ENCODE results near the gene LRRC17. TPM values are rescaled to one million over a fixed set of nuclear protein-coding genes. Genes with fewer than 3 reads are reported as not detected.
"Not testable (repeated sequence)": the region's sequence is repeated elsewhere in the genome, so short reads cannot be mapped to it uniquely, and the experiment has no call there.

Gene LRRC17
- total RNA-seq, 1 experiment from 2014 or later = 0.39 TPM

GRCh38 chr7:102974366-102975236 is 61.8 kb downstream of the LRRC17 start:
- no peaks in the 10 kb centered on the region for H3K27me3 Mint-ChIP-seq (ENCODE audit: insufficient read depth, unreplicated experiment)
- no peak overlapping the region for H3K27ac Mint-ChIP-seq (ENCODE audit: unreplicated experiment)
- no peaks in the 10 kb centered on the region for H3K36me3 Mint-ChIP-seq (ENCODE audit: insufficient read depth, unreplicated experiment)
- H3K4me3 Mint-ChIP-seq (ENCODE audit: unreplicated experiment) = no peak overlapping the region
- H3K4me3 ChIP-seq (ENCODE audit: low read depth, low read length) = no peak overlapping the region
- no peaks in the 10 kb centered on the region for H3K9me3 ChIP-seq
- no TSS peak for BruUV-seq (replicated peaks)
- DNase-seq = no peak
- ChIA-PET CTCF (no interaction called here), POLR2A (no interaction called here)
- H3K27me3 ChIP-seq (replicated peaks; ENCODE audit: control insufficient read depth, insufficient read depth, low read length) = no peaks in the 10 kb centered on the region
- no peaks in the 10 kb centered on the region for H3K4me1 ChIP-seq
- intact Hi-C loops (cut with micrococcal nuclease; ENCODE audit: unreplicated experiment) = no loop called here
- H3K4me1 Mint-ChIP-seq (ENCODE audit: low read depth, unreplicated experiment) = no peaks in the 10 kb centered on the region
- no peaks in the 10 kb centered on the region for H3K36me3 ChIP-seq (ENCODE audit: control insufficient read depth, insufficient read depth, low read length)
- TF ChIP-seq CTCF (IDR thresholded peaks at IDR 0.05; ENCODE audit: insufficient read depth in 1 of 2, low read depth in 1 of 2, low read length in 1 of 2, severe bottlenecking in 1 of 2, unreplicated experiment in 1 of 2) = peak in 1 of 2 experiments; percentile 4
- no peaks in the 10 kb centered on the region for H3K9me3 Mint-ChIP-seq (ENCODE audit: unreplicated experiment)

DNA sequence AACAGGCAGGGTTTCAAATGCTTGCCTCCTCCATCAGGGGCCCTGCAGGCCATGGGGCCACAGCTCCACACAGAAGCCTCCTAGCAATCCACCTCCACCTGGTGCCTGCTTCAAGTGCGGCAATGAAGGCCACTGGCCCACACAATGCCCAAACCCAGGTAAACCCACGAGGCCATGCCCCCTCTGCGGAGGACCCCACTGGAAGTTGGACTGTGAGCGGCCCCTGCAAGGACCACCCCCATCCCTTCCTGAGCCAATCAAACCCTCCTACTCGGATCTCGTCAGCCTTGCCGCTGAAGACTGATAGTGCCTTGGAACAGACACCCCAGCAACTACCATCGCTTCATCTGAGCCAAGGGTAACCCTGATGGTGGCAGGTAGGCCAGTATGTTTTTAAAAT is 63.1 kb downstream of the LRRC17 start:
- CTCF ChIA-PET = no interaction called here
- H3K36me3 Mint-ChIP-seq (ENCODE audit: insufficient read depth, unreplicated experiment) = no peaks in the 10 kb centered on the region

DNA sequence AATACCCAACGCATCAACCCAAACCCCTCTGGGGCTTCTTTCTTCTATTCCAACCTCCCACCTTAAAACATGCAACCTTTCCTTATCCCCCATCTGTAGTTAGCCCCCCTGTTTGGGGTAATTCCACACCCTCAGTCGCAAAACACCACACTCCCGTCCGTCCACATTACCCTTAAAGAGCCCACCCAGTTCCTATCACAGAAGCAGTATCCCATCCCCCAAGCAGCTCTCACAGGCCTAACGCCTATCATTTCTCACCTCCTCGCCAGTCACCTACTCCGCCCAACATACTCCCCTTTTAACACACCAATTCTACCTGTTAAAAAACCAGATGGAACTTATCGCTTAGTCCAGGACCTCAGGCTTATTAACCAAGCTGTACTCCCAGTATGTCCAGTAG is 63.7 kb downstream of the LRRC17 start:
- no peaks in the 10 kb centered on the region for H3K4me1 ChIP-seq
- no peak overlapping the region for H3K27ac Mint-ChIP-seq (ENCODE audit: unreplicated experiment)
- H3K4me3 ChIP-seq (ENCODE audit: low read depth, low read length) = no peak overlapping the region
- intact Hi-C loops (cut with micrococcal nuclease; ENCODE audit: unreplicated experiment) = no loop called here
- TF ChIP-seq CTCF (IDR thresholded peaks at IDR 0.05; ENCODE audit: insufficient read depth in 1 of 2, low read depth in 1 of 2, low read length in 1 of 2, severe bottlenecking in 1 of 2, unreplicated experiment in 1 of 2) = no peak
- ChIA-PET POLR2A (no interaction called here), CTCF (no interaction called here)
- no peaks in the 10 kb centered on the region for H3K27me3 ChIP-seq (replicated peaks; ENCODE audit: control insufficient read depth, insufficient read depth, low read length)
- no peak for DNase-seq
- no peaks in the 10 kb centered on the region for H3K4me1 Mint-ChIP-seq (ENCODE audit: low read depth, unreplicated experiment)
- no peak overlapping the region for H3K4me3 Mint-ChIP-seq (ENCODE audit: unreplicated experiment)
- no peaks in the 10 kb centered on the region for H3K36me3 Mint-ChIP-seq (ENCODE audit: insufficient read depth, unreplicated experiment)
- H3K9me3 Mint-ChIP-seq (ENCODE audit: unreplicated experiment) = no peaks in the 10 kb centered on the region
- no peaks in the 10 kb centered on the region for H3K27me3 Mint-ChIP-seq (ENCODE audit: insufficient read depth, unreplicated experiment)
- no TSS peak for BruUV-seq (replicated peaks)
- no peaks in the 10 kb centered on the region for H3K9me3 ChIP-seq
- no peaks in the 10 kb centered on the region for H3K36me3 ChIP-seq (ENCODE audit: control insufficient read depth, insufficient read depth, low read length)

More for the DNA sequence above, 63.1 kb downstream of the LRRC17 start:
- BruUV-seq (replicated peaks) = no TSS peak
- H3K27ac Mint-ChIP-seq (ENCODE audit: unreplicated experiment) = no peak overlapping the region
- H3K4me3 Mint-ChIP-seq (ENCODE audit: unreplicated experiment) = no peak overlapping the region
- H3K27me3 Mint-ChIP-seq (ENCODE audit: insufficient read depth, unreplicated experiment) = no peaks in the 10 kb centered on the region
- Histone ChIP-seq H3K36me3 (ENCODE audit: control insufficient read depth, insufficient read depth, low read length) (no peaks in the 10 kb centered on the region), H3K9me3 (no peaks in the 10 kb centered on the region), H3K4me3 (ENCODE audit: low read depth, low read length) (no peak overlapping the region), H3K4me1 (no peaks in the 10 kb centered on the region), H3K27me3 (replicated peaks; ENCODE audit: control insufficient read depth, insufficient read depth, low read length) (no peaks in the 10 kb centered on the region)
- no peak for DNase-seq
- no peaks in the 10 kb centered on the region for H3K9me3 Mint-ChIP-seq (ENCODE audit: unreplicated experiment)
- H3K4me1 Mint-ChIP-seq (ENCODE audit: low read depth, unreplicated experiment) = no peaks in the 10 kb centered on the region
- POLR2A ChIA-PET = no interaction called here
- intact Hi-C loops (cut with micrococcal nuclease; ENCODE audit: unreplicated experiment) = no loop called here
- TF ChIP-seq CTCF (IDR thresholded peaks at IDR 0.05; ENCODE audit: insufficient read depth in 1 of 2, low read depth in 1 of 2, low read length in 1 of 2, severe bottlenecking in 1 of 2, unreplicated experiment in 1 of 2) = no peak

DNA sequence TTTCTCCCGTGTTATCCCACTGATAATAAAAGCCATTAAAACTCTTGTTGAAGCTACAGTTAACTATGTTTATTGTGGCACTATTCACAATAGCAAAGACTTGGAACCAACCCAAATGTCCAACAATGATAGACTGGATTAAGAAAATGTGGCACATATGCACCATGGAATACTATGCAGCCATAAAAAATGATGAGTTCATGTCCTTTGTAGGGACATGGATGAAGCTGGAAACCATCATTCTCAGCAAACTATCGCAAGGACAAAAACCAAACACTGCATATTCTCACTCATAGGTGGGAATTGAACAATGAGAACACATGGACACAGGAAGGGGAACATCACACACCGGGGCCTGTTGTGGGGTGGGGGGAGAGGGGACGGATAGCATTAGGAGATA is 64.8 kb downstream of the LRRC17 start:
- DNase-seq; H3K4me1 ChIP-seq; H3K4me3 Mint-ChIP-seq (ENCODE audit: unreplicated experiment); H3K27me3 ChIP-seq (replicated peaks; ENCODE audit: control insufficient read depth, insufficient read depth, low read length); H3K36me3 Mint-ChIP-seq (ENCODE audit: insufficient read depth, unreplicated experiment); H3K9me3 Mint-ChIP-seq (ENCODE audit: unreplicated experiment); H3K36me3 ChIP-seq (ENCODE audit: control insufficient read depth, insufficient read depth, low read length); H3K4me3 ChIP-seq (ENCODE audit: low read depth, low read length); H3K27me3 Mint-ChIP-seq (ENCODE audit: insufficient read depth, unreplicated experiment); intact Hi-C loops (cut with micrococcal nuclease; ENCODE audit: unreplicated experiment); POLR2A ChIA-PET; CTCF ChIA-PET; H3K4me1 Mint-ChIP-seq (ENCODE audit: low read depth, unreplicated experiment); H3K9me3 ChIP-seq; BruUV-seq (replicated peaks); H3K27ac Mint-ChIP-seq (ENCODE audit: unreplicated experiment): not testable (repeated sequence)

All from Caco-2 (cell line).